IMR-90 (cell line): Measurements from ENCODE around the gene ATG9B. TPM values are rescaled to one million over a fixed set of nuclear protein-coding genes. Genes with fewer than 3 reads are reported as not detected.
A peak's percentile ranks its signal among the peaks of the same experiment; 100 is the strongest.

Experiments used
- ATAC-seq: fragments of 200-7000 bp; cut with Tn5 transposase; 2 replicates; pipeline ENCODE4 v1.9.1; 2020; ENCODE audit warnings: low read depth, mild to moderate bottlenecking, moderate library complexity
- BruUV-seq: library from RNA; stranded (reverse); fragments of 400-500 nt; replicated peaks from 2 replicates; lab custom pipeline; 2021; lab: Mats Ljungman, UMichigan
- CTCF ChIA-PET: fragments of 300-600 bp; formaldehyde crosslinking; extraction: SDS; loops from one replicate; lab custom pipeline; 2021; ENCODE audit warnings: antibody characterized with exemption; lab: Yijun Ruan, JAX
- POLR2A ChIA-PET: fragments of 300-600 bp; sonication (Branson Sonifier 250); formaldehyde crosslinking; loops from one replicate; lab custom pipeline; 2022; ENCODE audit warnings: antibody characterized with exemption; ENCODE audit not compliant: unreplicated experiment; lab: Charles Lee
- DNase-seq: peaks from one replicate; pipeline ENCODE4 v3.0.0; 2013
- H2AFZ ChIP-seq: replicated peaks from 2 replicates; pipeline ENCODE3; 2013; ENCODE audit warnings: low read length, mild to moderate bottlenecking; ENCODE audit not compliant: poor library complexity
- H2AK5ac ChIP-seq: 2 replicates; pipeline ENCODE4 v1.6.1; 2013; ENCODE audit warnings: low read depth, low read length, inconsistent platforms
- H2AK9ac ChIP-seq: replicated peaks from 2 replicates; pipeline ENCODE3; 2013; ENCODE audit warnings: mild to moderate bottlenecking, low read depth, low read length, moderate library complexity; ENCODE audit not compliant: poor library complexity
- H2BK120ac ChIP-seq: 2 replicates; pipeline ENCODE4 v1.6.1; 2013; ENCODE audit warnings: low read depth, low read length, inconsistent platforms
- H2BK15ac ChIP-seq: 3 replicates; pipeline ENCODE4 v1.6.1; 2013; ENCODE audit warnings: low read depth, low read length, inconsistent platforms
- H2BK20ac ChIP-seq: 2 replicates; pipeline ENCODE4 v1.6.1; 2013; ENCODE audit warnings: low read depth, mild to moderate bottlenecking, inconsistent platforms, low read length, moderate library complexity
- H2BK5ac ChIP-seq: 2 replicates; pipeline ENCODE4 v1.6.1; 2013; ENCODE audit warnings: mild to moderate bottlenecking, low read depth, low read length, inconsistent platforms; ENCODE audit not compliant: poor library complexity, severe bottlenecking
- H3K14ac ChIP-seq: replicated peaks from 2 replicates; pipeline ENCODE4 v1.6.1; 2013; ENCODE audit warnings: low read depth, low read length, inconsistent platforms
- H3K18ac ChIP-seq: 2 replicates; pipeline ENCODE4 v1.6.1; 2013; ENCODE audit warnings: low read depth, low read length, control low read depth
- H3K23ac ChIP-seq: 2 replicates; pipeline ENCODE4 v1.6.1; 2013; ENCODE audit warnings: low read depth, low read length, inconsistent platforms
- H3K27ac ChIP-seq: 2 replicates; pipeline ENCODE4 v1.5.1; 2013; ENCODE audit warnings: mild to moderate bottlenecking, control low read depth, low read length; ENCODE audit not compliant: insufficient read depth
- H3K27me3 ChIP-seq: 2 replicates; pipeline ENCODE4 v1.6.1; 2013; ENCODE audit warnings: low read length; ENCODE audit not compliant: control insufficient read depth, insufficient read depth
- H3K36me3 ChIP-seq: 2 replicates; pipeline ENCODE4 v1.6.1; 2013; ENCODE audit warnings: low read length, mixed read lengths; ENCODE audit not compliant: control insufficient read depth, insufficient read depth
- H3K4ac ChIP-seq: 2 replicates; pipeline ENCODE4 v1.6.1; 2013; ENCODE audit warnings: low read depth, low read length, inconsistent platforms
- H3K4me1 ChIP-seq: 2 replicates; pipeline ENCODE4 v1.6.1; 2013; ENCODE audit warnings: low read length, mixed read lengths; ENCODE audit not compliant: control insufficient read depth, insufficient read depth
- H3K4me2 ChIP-seq: 2 replicates; pipeline ENCODE4 v1.6.1; 2013; ENCODE audit warnings: low read depth, mild to moderate bottlenecking, control low read depth, low read length, moderate library complexity
- H3K4me3 ChIP-seq: 2 replicates; pipeline ENCODE4 v1.5.1; 2013; ENCODE audit warnings: low read depth, mild to moderate bottlenecking, control low read depth, low read length, moderate library complexity; ENCODE audit not compliant: insufficient read depth
- H3K56ac ChIP-seq: 2 replicates; pipeline ENCODE4 v1.6.1; 2013; ENCODE audit warnings: low read length, inconsistent platforms; ENCODE audit not compliant: insufficient read depth; ENCODE audit errors: extremely low read depth
- H3K79me1 ChIP-seq, 2 experiments: 2 replicates each; pipeline ENCODE4 v1.6.1; 2013; ENCODE audit warnings: low read length in 2 of 2, inconsistent platforms in 1 of 2, low read depth in 1 of 2
- H3K9ac ChIP-seq: 2 replicates; pipeline ENCODE4 v1.6.1; 2013; ENCODE audit warnings: low read depth, low read length, control low read depth
- H3K9me1 ChIP-seq: 2 replicates; pipeline ENCODE4 v1.6.1; 2013; ENCODE audit warnings: low read length, inconsistent platforms; ENCODE audit not compliant: insufficient read depth
- H3K9me3 ChIP-seq: 2 replicates; pipeline ENCODE4 v1.6.1; 2013; ENCODE audit warnings: low read length; ENCODE audit not compliant: control insufficient read depth, insufficient read depth
- H4K20me1 ChIP-seq: 2 replicates; pipeline ENCODE4 v1.6.1; 2013; ENCODE audit warnings: low read length, inconsistent platforms; ENCODE audit not compliant: insufficient read depth
- H4K5ac ChIP-seq: 2 replicates; pipeline ENCODE4 v1.6.1; 2013; ENCODE audit warnings: mild to moderate bottlenecking, low read depth, low read length, control low read depth
- H4K8ac ChIP-seq, 2 experiments: 2 replicates each; pipeline ENCODE4 v1.6.1; 2013; ENCODE audit warnings: low read depth in 2 of 2, low read length in 2 of 2, control low read depth in 1 of 2, inconsistent platforms in 1 of 2
- H4K91ac ChIP-seq: 2 replicates; pipeline ENCODE4 v1.6.1; 2013; ENCODE audit warnings: low read depth, low read length, inconsistent platforms; ENCODE audit not compliant: insufficient read depth
- BHLHE40 ChIP-seq: fragments of 150-350 bp; IDR thresholded peaks from 2 replicates; pipeline ENCODE4 v1.6.1; 2016; ENCODE audit warnings: mild to moderate bottlenecking, low read depth, low read length
- CEBPB ChIP-seq: IDR thresholded peaks from 2 replicates; pipeline ENCODE4 v1.6.1; 2012; ENCODE audit warnings: low read depth, low read length, improper control_type of control experiment
- CHD1 ChIP-seq: IDR thresholded peaks from 2 replicates; pipeline ENCODE4 v1.6.1; 2012; ENCODE audit warnings: low read depth, low read length, improper control_type of control experiment
- FOS ChIP-seq: fragments of 150-350 bp; IDR thresholded peaks from 2 replicates; pipeline ENCODE4 v1.6.1; 2016; ENCODE audit warnings: low read depth, low read length
- MAFK ChIP-seq: IDR thresholded peaks from 2 replicates; pipeline ENCODE4 v1.6.1; 2012; ENCODE audit warnings: low read depth, low read length, improper control_type of control experiment
- MAZ ChIP-seq: IDR thresholded peaks from 2 replicates; pipeline ENCODE4 v1.6.1; 2012; ENCODE audit warnings: low read depth, mild to moderate bottlenecking, low read length, improper control_type of control experiment, moderate library complexity, borderline replicate concordance
- NFE2L2 ChIP-seq: fragments of 150-350 bp; IDR thresholded peaks from 2 replicates; pipeline ENCODE4 v1.6.1; 2016; ENCODE audit warnings: low read depth, mild to moderate bottlenecking, low read length
- POLR2A ChIP-seq: IDR thresholded peaks from 2 replicates; pipeline ENCODE4 v1.6.1; 2012; ENCODE audit warnings: mild to moderate bottlenecking, low read depth, low read length
- RAD21 ChIP-seq: IDR thresholded peaks from 2 replicates; pipeline ENCODE4 v1.6.1; 2012; ENCODE audit warnings: low read length, improper control_type of control experiment
- RCOR1 ChIP-seq: IDR thresholded peaks from 2 replicates; pipeline ENCODE4 v1.6.1; 2012; ENCODE audit warnings: mild to moderate bottlenecking, low read length, improper control_type of control experiment; ENCODE audit not compliant: insufficient replicate concordance
- SMC3 ChIP-seq: fragments of 150-350 bp; IDR thresholded peaks from 2 replicates; pipeline ENCODE4 v1.6.1; 2016; ENCODE audit warnings: low read depth, mild to moderate bottlenecking, antibody characterized with exemption, low read length, moderate library complexity
- WGBS, 2 experiments: methylation state at CpG; one replicate each; pipeline versions ENCODE4 v1.1.5 to v1.1.7; 2013; ENCODE audit warnings: missing lambda C conversion rate in 2 of 2; ENCODE audit not compliant: insufficient read length in 1 of 2; ENCODE audit errors: extremely low coverage in 2 of 2; 5-methylcytosine and 5-hydroxymethylcytosine counted together
- dilution Hi-C: fragments of 300-500 bp; cut with HindIII; formaldehyde crosslinking; loops from one replicate; pipeline ENCODE4 v1.14.3; 2018; ENCODE audit warnings: low sequenced_read_pairs; ENCODE audit not compliant: unreplicated experiment
- in situ Hi-C: fragments of 300-500 bp; cut with MboI; formaldehyde crosslinking; loops from 3 replicates; pipeline ENCODE4 v1.14.3; 2019; ENCODE audit warnings: low sequenced_read_pairs, inconsistent platforms, mixed read lengths
- intact Hi-C: fragments of 100-400 bp; cut with micrococcal nuclease; formaldehyde crosslinking; loops from 2 replicates; pipeline ENCODE4 v1.10.0; 2022
- polyA plus RNA-seq, 3 experiments: library from polyadenylated mRNA; depleted of rRNA; stranded (reverse); fragments of >200 nt; gene quantifications; 2 replicates each; pipeline ENCODE4 v1.2.3, GENCODE V29; 2012; ENCODE audit warnings: low replicate concordance in 1 of 3
- total RNA-seq: library from RNA; depleted of rRNA; stranded (reverse); fragments of >200 nt; gene quantifications from 2 replicates; pipeline ENCODE4 v1.2.3, GENCODE V29; 2012
- TF ChIP-seq, protein P1 (sequence below): fragments of 150-350 bp; IDR thresholded peaks from 2 replicates; pipeline ENCODE4 v1.6.1; 2017; ENCODE audit warnings: mild to moderate bottlenecking, antibody characterized with exemption, low read length, low read depth
- TF ChIP-seq, protein P2 (sequence below): fragments of 150-350 bp; IDR thresholded peaks from 2 replicates; pipeline ENCODE4 v1.6.1; 2016; ENCODE audit warnings: low read depth, mild to moderate bottlenecking, low read length, moderate library complexity, borderline replicate concordance
- TF ChIP-seq, protein P3 (sequence below): conservative IDR thresholded peaks from 2 replicates; pipeline ENCODE4 v1.5.1; 2012; ENCODE audit warnings: mild to moderate bottlenecking, low read depth, low read length, improper control_type of control experiment

ATG9B gene
- total and polyA plus RNA-seq, 2 of the 4 experiments (the other 2 are of a cell fraction) = 0.18 to 0.91 TPM

DNA sequence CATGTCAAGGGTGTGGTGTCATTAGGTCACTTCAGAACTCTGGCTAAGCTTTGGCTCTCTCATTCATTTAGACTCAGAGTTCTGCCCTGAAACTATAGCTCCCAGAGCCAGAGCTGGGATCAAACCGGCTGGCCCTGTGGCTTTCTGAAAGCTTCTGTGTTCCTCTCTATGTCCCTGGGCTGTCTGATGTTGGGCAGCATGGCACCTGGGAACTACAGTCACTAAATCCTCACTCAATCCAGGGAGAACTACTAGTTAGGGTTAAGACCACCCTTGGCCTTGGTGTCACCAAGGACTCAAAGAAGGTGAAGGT, 13.2 kb downstream of the ATG9B start:
- no peak for ATAC-seq
- DNase-seq = no peak
- H4K20me1 ChIP-seq = no peaks in the 10 kb centered on the region
- H2AK5ac ChIP-seq = no peak overlapping the region
- intact Hi-C loops (loop anchor here (5.0 kb wide), 1 partner anchor 101 kb away; no protein-coding TSS in a partner anchor), dilution Hi-C loops (no loop called here), in situ Hi-C loops (no loop called here)
- H2AFZ ChIP-seq = no peak overlapping the region
- no peak overlapping the region for H3K4me3 ChIP-seq
- H3K4me1 ChIP-seq = peaks cover 9% of the 10 kb centered on the region; the same call in 1 of the 2 replicates
- H2BK120ac ChIP-seq = no peak overlapping the region
- no peak overlapping the region for H3K4ac ChIP-seq
- no peaks in the 10 kb centered on the region for H3K9me1 ChIP-seq
- H4K8ac ChIP-seq = no peak overlapping the region
- H3K56ac ChIP-seq = no peak overlapping the region
- no peaks in the 10 kb centered on the region for H3K9me3 ChIP-seq
- CTCF ChIA-PET = interaction anchor here (1.1 kb wide), 1 partner anchor 17 kb away, joined by 3 read pairs; the partner anchor contains the start of gene ABCB8
- no peak overlapping the region for H4K91ac ChIP-seq
- 0 out of 3 replicates have a peak overlapping the region, but pooled peaks have one; percentile 15 for H2BK15ac ChIP-seq
- WGBS, 2 experiments = no CpG with 5 or more reads among the region's 1 CpG
- H3K14ac ChIP-seq = no peak overlapping the region
- POLR2A ChIA-PET = no interaction called here
- no peak overlapping the region; the same call in 1 of the 2 replicates for H4K5ac ChIP-seq
- BruUV-seq = no TSS peak
- H3K79me1 ChIP-seq = no peaks in the 10 kb centered on the region
- no peaks in the 10 kb centered on the region for H3K36me3 ChIP-seq
- no peak for TF ChIP-seq NFE2L2
- TF ChIP-seq POLR2A = no peak
- TF ChIP-seq, protein P1, sequence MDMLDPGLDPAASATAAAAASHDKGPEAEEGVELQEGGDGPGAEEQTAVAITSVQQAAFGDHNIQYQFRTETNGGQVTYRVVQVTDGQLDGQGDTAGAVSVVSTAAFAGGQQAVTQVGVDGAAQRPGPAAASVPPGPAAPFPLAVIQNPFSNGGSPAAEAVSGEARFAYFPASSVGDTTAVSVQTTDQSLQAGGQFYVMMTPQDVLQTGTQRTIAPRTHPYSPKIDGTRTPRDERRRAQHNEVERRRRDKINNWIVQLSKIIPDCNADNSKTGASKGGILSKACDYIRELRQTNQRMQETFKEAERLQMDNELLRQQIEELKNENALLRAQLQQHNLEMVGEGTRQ = no peak
- no peak for TF ChIP-seq FOS
- no peak for TF ChIP-seq RAD21
- no peak for TF ChIP-seq SMC3
- TF ChIP-seq, protein P2, sequence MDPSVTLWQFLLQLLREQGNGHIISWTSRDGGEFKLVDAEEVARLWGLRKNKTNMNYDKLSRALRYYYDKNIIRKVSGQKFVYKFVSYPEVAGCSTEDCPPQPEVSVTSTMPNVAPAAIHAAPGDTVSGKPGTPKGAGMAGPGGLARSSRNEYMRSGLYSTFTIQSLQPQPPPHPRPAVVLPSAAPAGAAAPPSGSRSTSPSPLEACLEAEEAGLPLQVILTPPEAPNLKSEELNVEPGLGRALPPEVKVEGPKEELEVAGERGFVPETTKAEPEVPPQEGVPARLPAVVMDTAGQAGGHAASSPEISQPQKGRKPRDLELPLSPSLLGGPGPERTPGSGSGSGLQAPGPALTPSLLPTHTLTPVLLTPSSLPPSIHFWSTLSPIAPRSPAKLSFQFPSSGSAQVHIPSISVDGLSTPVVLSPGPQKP = no peak
- TF ChIP-seq, protein P3, sequence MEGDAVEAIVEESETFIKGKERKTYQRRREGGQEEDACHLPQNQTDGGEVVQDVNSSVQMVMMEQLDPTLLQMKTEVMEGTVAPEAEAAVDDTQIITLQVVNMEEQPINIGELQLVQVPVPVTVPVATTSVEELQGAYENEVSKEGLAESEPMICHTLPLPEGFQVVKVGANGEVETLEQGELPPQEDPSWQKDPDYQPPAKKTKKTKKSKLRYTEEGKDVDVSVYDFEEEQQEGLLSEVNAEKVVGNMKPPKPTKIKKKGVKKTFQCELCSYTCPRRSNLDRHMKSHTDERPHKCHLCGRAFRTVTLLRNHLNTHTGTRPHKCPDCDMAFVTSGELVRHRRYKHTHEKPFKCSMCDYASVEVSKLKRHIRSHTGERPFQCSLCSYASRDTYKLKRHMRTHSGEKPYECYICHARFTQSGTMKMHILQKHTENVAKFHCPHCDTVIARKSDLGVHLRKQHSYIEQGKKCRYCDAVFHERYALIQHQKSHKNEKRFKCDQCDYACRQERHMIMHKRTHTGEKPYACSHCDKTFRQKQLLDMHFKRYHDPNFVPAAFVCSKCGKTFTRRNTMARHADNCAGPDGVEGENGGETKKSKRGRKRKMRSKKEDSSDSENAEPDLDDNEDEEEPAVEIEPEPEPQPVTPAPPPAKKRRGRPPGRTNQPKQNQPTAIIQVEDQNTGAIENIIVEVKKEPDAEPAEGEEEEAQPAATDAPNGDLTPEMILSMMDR = no peak
- no peak for TF ChIP-seq CHD1
- no peak for TF ChIP-seq MAZ
- TF ChIP-seq BHLHE40 = no peak
- TF ChIP-seq RCOR1 = no peak
- no peak for TF ChIP-seq CEBPB
- TF ChIP-seq MAFK = no peak
- no peak overlapping the region for H3K9ac ChIP-seq
- no peak overlapping the region for H2BK20ac ChIP-seq
- 0 out of 2 replicates have a peak overlapping the region, but pooled peaks have one; percentile 33 for H3K23ac ChIP-seq
- no peak overlapping the region for H2BK5ac ChIP-seq
- H2AK9ac ChIP-seq = peak overlapping the region; percentile 9
- no peak overlapping the region for H3K18ac ChIP-seq
- no peak overlapping the region for H3K4me2 ChIP-seq
- peaks cover 13% of the 10 kb centered on the region; the same call in 1 of the 2 replicates for H3K27me3 ChIP-seq
- H3K27ac ChIP-seq = no peak overlapping the region
